NCI-H460 (cell line): ENCODE data around the gene HCN4. TPM values are rescaled to one million over a fixed set of nuclear protein-coding genes. Genes with fewer than 3 reads are reported as not detected.
A peak's percentile ranks its signal among the peaks of the same experiment; 100 is the strongest.

Source experiments
- DNase-seq: peaks from one replicate; pipeline ENCODE4 v3.0.0-alpha.2; 2016; ENCODE audit warnings: low read depth; ENCODE audit errors: extremely low read depth
- total RNA-seq: library from RNA; depleted of rRNA; stranded (reverse); fragments of >200 nt; shearing (Covaris generic); gene quantifications from 2 replicates; pipeline ENCODE4 v1.2.3, GENCODE V29; 2014

The HCN4 gene
- total RNA-seq, 1 experiment from 2014 or later: not detected

DNA sequence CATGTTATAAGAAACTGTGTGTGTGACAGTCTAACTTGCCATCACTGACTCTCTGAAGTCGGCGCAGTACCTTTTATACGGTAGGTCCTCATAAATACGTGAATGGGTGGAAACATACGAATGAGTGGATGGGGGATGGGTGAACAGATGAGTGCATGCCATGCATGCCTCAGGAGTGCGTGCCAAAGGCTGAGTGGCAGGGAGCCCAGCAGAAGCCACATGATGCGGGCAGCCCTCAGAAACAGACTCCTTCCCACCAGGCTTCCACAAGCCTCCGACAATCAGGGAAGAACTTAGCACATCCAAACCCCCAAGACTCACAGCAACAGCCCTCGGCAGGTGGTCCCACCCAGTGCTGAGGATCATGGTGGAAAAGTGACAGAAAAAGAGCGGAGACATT is 16.7 kb downstream of the HCN4 start:
- no peak for DNase-seq

DNA sequence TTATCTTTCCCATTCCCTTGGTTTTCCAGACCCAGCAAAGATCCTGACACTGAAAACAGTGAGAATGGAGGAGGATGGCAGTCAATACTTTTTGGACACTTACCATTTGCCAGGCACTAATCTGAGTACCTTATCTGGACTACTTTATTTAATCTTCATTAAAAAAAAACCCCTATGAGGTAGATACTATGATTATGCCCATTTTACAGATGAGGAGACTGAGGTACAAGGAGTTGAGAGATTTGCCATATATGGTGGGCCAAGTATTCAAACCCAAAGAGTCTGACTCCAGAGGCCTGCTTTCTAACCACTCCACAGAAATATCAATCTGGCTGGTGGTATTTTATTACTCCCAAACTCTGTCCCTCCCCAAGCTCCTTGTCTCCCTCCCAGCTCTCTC is 19.6 kb downstream of the HCN4 start:
- no peak for DNase-seq

DNA sequence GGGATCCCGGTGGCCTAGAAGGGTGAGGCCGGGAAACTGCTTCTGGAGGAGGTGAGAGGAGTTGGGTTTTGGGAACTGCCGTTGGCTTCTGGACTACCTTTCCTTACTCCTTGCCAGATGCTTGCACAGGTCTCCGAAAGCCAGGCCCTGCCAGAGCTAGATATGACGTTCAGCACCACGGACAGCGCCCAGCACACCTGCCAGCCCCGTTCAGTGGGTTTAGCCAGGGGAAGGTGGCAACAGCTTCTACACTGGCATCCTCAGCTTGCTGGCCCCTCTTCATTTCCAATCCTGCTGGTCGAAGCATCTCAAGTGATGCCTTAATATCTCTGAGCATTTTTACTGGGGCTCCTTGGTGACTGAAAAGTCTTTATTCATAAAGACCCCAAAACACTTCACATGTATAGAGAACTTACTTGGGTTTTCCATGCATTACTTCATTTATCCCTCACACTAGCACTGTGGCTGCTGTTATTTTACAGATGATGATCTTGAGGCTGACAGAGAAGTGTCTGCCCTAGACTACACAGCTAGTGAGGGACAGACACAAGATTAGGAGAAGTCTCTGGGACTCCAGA is 21.9 kb downstream of the HCN4 start:
- peak; percentile 50 for DNase-seq

DNA sequence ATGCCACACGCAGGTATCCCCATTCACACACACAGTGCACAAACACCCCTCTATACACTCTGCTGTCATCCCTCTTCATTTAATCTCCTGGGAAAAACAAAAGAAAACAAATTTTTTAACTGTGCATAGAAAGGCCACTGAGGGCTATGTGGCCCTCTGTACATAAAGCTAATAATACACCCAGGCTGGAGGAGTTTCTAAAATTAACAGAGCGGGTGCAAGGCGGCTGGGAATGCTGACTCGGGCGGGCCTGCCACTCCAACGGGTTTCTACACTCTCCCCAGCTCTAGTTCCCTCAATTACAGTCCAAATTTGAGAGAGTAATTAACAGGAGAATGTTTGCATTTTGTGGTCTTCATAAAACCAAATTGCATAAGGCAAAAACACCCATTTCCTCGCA is 23.1 kb downstream of the HCN4 start:
- no peak for DNase-seq

DNA sequence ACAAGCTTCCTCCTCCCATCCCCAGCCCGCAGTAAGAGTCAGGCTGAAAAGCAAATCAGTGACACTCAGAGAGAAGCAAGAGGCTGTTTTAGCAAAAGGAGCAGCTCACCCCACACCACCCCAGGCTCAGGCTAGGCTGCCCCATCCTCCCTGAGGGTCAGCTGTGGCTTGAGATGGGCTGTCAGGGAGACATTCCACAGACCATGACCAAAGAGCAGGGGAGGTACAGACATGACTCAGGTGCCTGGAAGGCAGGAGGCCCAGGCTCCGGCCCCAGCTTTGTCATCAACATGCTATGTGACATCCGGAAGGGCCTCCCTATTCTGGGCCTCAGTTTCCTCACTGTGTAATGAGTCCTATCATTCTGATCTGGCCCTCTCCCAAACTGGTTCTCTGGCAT is 24.7 kb downstream of the HCN4 start:
- DNase-seq: no peak

DNA sequence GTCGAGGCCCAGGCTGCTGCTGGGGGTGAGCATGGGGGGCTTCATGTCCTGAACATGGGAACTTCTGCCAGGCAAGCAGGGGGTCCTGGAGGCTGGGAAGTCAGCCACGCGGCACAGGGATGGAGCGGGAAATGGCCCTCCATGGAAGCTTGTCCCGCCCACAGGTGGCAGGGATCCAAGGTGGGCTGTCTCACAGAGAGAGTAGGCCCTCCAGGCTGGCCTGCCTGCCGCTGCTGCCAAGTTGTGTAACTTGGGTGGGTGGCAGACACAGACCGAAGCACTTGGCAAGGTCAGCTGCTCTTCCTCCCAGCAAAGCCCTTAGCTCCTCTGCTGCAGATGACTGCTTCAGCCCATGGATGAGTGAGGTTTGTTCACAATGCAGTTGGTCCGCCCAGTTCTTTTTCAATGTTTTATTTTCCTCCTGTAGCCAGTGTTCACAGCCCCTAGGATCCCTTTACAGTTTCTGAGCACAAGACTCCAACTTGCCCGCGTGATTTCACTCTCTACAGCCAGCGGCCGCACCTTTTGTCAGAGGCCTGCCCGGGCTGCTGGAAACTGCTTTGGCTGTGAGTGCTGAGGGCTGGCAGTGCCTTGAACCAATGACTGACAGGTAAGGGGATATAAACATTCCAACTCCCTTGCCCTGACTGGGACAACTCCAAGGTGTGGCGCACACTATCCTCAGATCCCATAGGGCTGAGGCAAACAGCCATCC is 26.7 kb downstream of the HCN4 start:
- no peak for DNase-seq

DNA sequence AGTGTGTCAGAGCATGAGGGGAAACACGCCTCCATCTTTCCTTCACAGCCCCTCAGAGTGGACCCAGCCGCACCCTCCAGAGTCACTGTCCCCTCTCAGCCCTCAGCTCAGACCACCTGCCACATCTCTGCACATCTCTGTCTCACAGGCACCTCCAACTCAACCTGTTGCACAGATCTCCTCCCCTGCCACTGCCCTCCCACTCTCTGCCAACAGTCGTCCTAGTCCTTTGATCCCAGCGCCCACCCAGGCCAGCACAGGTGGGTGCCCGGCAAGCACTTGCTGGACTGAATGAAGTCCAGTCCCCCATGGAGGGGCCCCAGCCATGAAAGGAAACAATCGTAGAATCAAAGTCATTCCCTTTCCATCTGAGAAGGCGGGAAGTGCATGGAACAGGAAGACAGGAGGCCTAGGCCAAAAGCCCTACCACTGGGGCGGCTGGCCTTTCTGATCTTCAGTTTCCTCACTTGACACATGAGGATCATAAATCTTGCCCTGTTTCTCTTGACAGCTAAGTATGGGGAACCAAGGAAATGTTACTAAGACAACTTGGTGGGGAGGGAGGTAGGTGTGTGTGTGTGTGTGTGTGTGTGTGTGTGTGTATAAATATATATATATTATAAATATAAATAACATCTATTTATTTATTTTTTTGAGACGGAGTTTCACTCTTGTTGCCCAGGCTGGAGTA is 28.1 kb downstream of the HCN4 start:
- DNase-seq: no peak

DNA sequence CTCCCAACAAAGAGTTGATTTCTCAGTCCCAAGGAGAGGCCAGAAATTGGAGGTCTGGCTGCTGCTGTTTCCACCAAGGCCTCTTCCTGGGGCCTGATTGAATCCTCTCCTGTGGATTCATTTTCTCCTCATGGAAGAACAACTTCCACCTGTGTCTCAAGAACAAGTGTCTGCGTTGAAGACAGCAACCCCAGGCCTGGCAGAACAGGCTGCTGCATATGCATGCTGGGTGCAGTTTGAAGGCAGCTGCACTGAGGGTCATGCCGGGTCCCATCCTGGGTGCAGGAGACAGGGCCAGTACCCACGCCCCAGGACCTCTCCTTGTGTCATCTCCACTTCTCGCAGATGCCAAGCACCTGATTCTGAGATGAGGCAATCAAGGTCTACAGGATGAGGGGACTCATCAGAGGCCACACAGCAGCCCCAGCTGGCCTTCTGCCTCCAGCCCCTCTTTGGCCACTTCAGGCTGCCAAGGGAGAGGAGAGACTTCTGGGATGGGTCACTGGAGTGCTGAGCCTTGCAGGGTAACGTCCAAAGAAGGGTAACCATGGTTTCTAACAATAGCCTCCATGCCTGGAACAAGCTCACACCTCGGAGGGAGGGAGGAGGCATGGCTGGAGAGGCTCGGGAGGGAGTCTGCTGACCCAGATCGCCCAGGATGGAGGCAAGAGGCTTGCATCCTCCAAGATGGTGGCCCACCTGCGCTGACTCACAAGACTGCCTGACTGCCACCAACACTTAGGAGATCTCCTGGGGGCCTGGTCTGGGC is 30.0 kb downstream of the HCN4 start:
- DNase-seq: no peak

DNA sequence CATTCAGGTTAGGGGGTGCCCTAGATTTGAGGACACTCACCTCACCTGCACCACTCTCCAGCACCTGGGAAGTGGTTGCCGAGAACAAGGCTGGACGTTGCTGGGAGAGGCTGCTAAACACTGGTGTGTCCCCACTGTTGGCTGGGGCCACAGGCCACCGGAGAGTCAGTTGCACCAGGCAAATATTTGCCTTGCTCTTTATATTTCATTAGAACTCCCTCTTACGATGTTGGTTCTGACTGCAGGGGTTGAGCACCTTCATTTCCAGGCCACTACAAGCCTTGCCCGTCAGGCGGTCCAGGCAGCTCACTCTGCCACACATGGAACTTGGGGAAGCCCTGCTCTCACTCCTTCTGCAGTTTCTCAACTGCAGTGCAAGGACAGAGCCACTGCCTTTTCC is 30.7 kb downstream of the HCN4 start:
- DNase-seq: no peak

DNA sequence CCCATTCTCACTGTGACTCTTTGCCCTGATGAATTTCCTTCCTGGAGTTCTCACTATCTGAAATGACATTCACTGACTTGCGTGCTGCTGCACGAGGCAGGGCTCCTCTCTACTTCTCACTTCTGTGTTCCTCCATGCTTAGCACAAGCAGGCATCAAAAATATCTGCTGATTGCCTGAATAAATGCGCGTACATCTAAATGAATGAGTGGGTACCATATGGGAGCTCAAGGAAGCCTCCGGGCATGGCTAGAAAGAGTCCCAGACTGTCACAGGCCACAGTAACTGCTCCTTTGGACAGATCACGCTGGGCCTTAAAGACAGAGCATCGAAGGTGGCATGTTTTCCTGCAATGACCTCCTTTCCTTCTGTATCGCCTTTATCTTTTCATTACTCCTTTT is 31.6 kb downstream of the HCN4 start:
- no peak for DNase-seq

DNA sequence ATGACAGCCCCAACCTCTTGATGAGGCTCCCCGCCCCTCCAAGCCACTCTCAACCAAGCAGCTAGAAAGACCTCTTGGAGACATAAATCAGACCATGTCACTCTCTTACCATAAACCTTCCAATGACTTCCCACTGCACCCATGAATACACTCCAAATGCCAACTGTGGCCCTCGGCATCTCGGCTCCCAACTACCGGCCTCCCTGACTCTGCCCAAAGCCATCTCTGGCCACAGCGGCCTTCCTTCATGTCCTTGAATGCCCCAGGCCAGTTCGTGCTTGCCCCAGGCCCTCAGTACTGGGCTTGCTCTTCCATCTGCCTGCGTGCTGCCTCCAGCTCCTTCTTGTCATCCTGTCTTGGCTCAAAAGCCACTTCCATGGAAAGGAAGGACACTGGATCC is 32.0 kb downstream of the HCN4 start:
- no peak for DNase-seq

DNA sequence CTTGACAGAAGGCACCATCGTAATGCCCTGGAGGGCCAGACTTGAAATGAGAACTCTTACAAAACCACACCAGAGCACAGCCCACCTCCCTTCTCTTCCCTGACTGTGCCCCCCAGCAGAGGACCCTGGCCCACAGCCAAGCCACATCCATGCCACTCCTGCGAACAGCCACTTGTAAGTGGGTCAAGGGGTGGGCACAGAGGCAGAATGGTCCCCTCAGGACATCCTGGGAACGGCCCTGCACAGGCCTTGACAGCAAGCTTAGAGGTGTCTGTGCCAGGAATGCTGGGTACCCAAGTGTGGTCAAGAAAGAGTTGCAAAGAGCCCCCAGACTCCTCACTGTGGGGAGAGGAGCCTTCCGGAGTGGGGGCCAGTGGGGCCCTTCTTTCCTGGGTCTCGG is 33.3 kb downstream of the HCN4 start:
- DNase-seq: no peak

DNA sequence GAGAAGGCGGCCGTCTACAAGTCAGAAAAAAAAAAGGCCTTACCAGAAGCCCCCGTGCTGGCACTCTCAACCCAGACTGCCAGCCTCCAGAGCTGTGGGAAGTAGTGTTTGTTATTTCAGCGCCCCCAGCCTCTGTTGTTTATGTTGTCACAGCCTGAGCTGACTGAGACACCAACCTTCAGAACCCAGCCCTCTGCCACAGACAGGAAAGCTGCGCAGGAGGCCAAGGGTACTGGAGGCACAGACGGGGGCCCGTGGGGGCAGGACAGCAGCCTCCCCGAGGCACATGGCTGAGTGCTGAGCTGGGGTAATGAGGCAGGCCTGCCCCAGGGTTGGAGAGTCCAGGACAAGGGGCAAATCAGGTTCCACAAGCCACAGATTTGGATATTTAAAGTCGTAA is 33.7 kb downstream of the HCN4 start:
- no peak for DNase-seq

DNA sequence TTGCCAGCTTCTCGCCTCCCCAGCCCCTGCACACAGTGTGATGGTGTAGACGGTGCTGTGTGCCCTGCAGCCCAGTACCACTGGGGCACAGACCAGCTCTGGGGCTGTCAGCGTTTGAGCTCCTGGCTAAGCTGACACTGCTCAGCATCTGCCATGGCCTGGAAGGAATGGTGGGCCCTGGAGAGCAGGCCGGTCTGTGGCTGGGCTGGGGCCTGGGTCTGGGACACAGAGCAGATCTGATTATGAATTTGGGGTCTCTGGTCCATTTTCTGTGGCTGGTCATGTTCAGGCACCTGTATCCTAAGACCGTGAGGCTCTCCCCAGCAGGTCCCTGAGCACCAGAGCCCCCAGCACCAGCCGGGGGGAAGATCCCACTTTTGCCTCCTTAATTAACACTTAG is 34.7 kb downstream of the HCN4 start:
- no peak for DNase-seq

DNA sequence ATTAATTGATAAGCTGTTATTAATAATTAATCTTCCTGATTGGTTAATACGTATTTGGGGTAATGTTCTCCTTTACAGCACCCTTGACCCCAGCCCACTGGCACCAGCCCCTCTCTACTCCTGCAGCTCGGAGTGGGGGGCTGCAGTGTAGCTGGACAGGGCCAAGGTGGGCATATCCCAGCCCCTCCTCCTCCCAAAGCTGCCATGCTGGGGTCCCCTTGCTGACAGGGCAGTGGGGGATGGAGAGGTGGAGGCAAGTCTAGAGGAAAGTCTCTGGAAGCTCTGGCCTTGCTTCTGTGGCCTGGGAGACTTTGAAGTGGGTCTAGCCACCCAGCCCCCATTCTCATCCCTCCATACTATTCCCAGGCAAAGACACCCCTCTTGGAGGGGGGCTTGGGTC is 35.8 kb downstream of the HCN4 start:
- no peak for DNase-seq

DNA sequence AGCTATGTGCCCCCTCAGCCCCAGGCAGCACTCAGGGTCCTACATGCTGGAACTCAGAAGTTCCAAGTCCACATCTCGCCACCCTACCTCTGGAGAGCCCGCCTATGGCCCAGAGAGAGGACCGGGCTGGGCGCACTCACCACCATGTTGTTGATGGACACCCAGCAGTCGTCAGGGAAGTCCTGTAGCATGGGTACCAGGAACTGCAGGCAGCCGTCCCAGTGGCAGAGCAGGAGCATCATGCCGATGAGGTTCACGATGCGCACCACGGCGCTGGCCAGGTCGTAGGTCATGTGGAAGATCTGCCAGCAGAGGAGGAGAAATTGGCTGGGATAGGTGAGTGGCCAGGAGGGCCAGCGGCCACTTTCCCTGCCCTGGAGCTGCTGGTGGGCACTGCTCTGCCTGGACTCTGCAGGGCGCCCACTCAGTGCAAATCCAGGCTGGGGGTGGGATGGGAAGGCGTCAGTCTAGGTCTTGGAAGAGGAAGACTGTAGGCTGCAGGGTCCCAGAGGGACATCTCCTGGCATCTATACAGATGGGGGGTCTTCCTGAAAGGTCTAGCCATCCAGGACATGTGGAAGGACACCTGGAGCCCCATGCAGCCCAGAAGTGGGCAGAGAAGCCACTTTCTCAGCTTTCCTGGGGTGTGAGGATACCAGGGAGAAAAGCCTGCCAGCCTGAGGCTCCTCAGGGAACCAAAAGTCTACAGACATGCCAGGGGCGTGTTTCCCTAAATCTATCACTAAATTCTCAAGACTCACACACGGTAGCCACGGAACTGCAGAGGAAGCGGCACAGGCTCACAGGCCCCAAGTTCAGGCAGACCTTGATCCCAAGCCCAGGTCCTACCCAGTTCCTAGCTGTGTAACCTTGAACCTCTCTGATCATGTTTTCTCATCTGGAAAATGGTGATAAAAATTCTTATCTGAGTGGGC is 36.5 kb downstream of the HCN4 start:
- no peak for DNase-seq

DNA sequence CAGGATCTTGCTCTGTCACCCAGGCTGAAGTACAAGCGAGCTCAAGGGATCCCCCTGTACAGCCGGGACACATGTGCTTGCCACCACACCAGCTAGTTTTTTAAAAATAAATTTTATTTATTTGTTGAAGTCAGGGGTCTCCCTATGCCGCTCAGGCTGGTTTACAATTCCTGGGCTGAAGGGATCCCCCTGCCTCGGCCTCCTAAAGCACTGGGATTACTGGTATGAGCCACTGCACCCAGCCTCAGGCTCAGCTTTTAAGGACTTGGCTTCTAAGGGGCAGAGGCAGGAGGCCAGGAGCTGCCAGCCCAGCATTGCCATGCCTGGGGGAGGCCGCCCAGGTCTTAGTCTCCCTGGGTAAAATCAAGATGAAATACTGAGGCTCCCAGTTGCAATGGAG is 37.3 kb downstream of the HCN4 start:
- no peak for DNase-seq

DNA sequence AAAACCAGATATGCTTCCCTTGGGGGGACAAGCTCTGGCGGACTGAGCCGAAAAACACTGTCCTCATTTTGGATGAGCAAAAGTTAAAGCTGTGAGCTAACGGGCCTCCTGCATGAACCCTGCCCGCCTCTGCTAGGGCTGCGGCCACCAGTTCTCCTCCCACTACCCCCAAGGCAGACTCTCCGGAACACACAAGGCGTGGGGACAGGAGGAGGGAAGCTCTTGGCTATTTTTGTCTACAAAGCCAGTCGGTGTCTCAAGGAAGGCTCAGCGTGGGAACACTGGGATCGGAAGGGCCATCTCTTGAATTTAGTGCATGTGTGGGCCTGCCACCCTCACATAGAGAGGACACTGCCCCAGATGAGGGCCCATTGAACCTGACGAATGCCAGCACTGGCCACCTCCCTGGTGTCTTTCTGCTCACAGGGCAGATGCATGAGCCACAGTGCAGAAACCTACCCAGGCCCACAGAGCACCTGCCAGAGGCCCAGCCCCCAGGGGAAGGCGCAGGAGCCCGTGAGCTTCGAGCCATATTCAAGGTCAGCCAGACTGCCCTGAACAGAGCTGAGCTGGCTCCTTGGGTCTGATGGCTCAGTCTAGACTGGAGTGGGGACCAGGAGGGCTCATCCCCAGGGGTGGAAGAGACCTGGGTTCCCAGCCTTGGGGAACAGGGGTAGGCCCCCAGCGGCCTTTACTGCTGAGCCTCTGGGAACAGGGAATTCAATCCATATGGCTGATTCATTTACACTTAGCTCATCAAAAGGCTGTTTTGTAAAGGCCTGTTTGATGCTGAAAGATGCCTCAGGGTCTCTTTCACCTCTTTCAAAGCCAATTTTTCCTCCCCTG is 38.3 kb downstream of the HCN4 start:
- DNase-seq: no peak

DNA sequence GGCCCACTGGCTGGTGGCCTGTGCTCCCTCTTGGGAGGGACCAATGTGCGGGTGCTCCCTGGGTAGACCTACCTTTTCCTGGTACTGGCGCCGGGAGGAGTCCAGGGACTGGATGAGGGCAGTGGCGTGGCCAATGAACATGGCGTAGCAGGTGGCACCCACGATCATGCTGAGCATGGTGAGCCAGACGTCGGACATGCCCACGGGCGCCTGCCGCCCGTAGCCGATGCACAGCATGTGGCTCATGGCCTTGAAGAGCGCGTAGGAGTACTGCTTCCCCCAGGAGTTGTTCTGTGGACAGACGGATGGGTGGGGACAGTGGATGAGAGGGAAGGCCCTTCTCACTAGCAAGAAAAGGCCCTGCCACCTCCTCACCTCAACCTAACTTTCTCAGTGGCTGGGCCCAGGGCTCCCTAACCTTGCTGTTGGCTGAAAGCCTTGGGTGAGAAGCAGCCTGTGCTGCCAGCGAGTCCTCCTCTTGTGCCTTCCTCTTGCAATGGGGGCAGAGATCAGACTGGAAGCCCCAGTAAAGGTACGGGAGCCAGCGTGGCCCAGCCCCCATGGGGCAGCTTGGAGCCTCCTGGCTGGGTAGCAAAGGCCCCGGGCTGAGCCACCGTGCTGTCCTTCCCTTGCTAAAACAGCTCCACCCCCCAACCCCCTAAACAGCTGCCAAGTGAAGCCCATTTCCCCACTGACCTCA is 39.1 kb downstream of the HCN4 start:
- no peak for DNase-seq
